B cell (primary cell): ENCODE results near the gene FUS. TPM values are rescaled to one million over a fixed set of nuclear protein-coding genes. Genes with fewer than 3 reads are reported as not detected.
"Not testable (repeated sequence)": the region's sequence is repeated elsewhere in the genome, so short reads cannot be mapped to it uniquely, and the experiment has no call there.

Experiments used
- ATAC-seq: fragments of 200-7000 bp; cut with Tn5 transposase; one replicate; pipeline ENCODE4 v1.10.0; 2021; ENCODE audit warnings: low read depth, mild to moderate bottlenecking, moderate number of reproducible peaks, moderate library complexity
- CTCF ChIA-PET: fragments of 350-600 bp; sonication (Branson Sonifier 250); formaldehyde crosslinking; loops from one replicate; lab custom pipeline; 2021; ENCODE audit warnings: antibody characterized with exemption, inconsistent platforms; lab: Charles Lee
- POLR2A ChIA-PET: fragments of 350-600 bp; sonication (Branson Sonifier 250); formaldehyde crosslinking; loops from one replicate; lab custom pipeline; 2021; ENCODE audit warnings: antibody characterized with exemption; lab: Charles Lee
- DNase-seq: peaks from one replicate; pipeline ENCODE4 v3.0.0; 2013
- H2AFZ ChIP-seq: 2 replicates; pipeline ENCODE4 v1.6.1; 2012; ENCODE audit warnings: mild to moderate bottlenecking, low read depth, low read length; ENCODE audit not compliant: insufficient read depth, poor library complexity, severe bottlenecking
- H3K27ac ChIP-seq, 2 donors: 1 replicate in 1 of 2; 2 replicates in 1 of 2; pipeline ENCODE4 v1.5.1; 2012 to 2013; ENCODE audit warnings: low read length in 2 of 2, mild to moderate bottlenecking in 2 of 2, moderate library complexity in 1 of 2
- H3K27me3 ChIP-seq, 4 experiments: fragments of 200-600 bp in 1 of 4; sonication (generic) in 1 of 4; replicated peaks in 1 of 4; 1 replicate in 2 of 4; 2 replicates in 2 of 4; pipeline versions ENCODE4 v1.6.1 to v1.7.0; 2013 to 2016; ENCODE audit warnings: low read length in 3 of 4, mild to moderate bottlenecking in 2 of 4, mixed read lengths in 1 of 4, moderate library complexity in 1 of 4; ENCODE audit not compliant: insufficient read depth in 4 of 4, control insufficient read depth in 3 of 4; ENCODE audit errors: control extremely low read depth in 1 of 4
- H3K36me3 ChIP-seq, 2 experiments: replicated peaks in 1 of 2; 1 replicate in 1 of 2; 2 replicates in 1 of 2; pipeline versions ENCODE4 v1.6.1 to v1.7.1; 2013; ENCODE audit warnings: low read length in 1 of 2; ENCODE audit not compliant: insufficient read depth in 2 of 2, control insufficient read depth in 1 of 2; ENCODE audit errors: control extremely low read depth in 1 of 2, extremely low read depth in 1 of 2
- H3K4me1 ChIP-seq, 2 donors: fragments of 200-600 bp in 1 of 2; sonication (generic) in 1 of 2; 1 replicate in 1 of 2; 2 replicates in 1 of 2; pipeline versions ENCODE4 v1.5.1 to v1.6.1; 2013 to 2017; ENCODE audit warnings: low read length in 2 of 2; ENCODE audit not compliant: control insufficient read depth in 2 of 2, insufficient read depth in 2 of 2
- H3K4me2 ChIP-seq: replicated peaks from 2 replicates; pipeline ENCODE3; 2012; ENCODE audit warnings: mild to moderate bottlenecking, low read depth, low read length; ENCODE audit not compliant: poor library complexity, severe bottlenecking
- H3K4me3 ChIP-seq, 5 experiments: fragments of 200-600 bp in 1 of 5; sonication (generic) in 1 of 5; 1 replicate in 3 of 5; 2 replicates in 2 of 5; pipeline versions ENCODE4 v1.5.1 to v1.7.0; 2011 to 2016; ENCODE audit warnings: low read length in 4 of 5, mild to moderate bottlenecking in 4 of 5, low read depth in 2 of 5, control low read depth in 1 of 5, moderate library complexity in 1 of 5; ENCODE audit not compliant: insufficient read depth in 1 of 5; ENCODE audit errors: control extremely low read depth in 1 of 5, extremely low read depth in 1 of 5
- H3K79me2 ChIP-seq: fragments of 200-600 bp; sonication (generic); one replicate; pipeline ENCODE4 v1.6.0; 2016; ENCODE audit warnings: low read length; ENCODE audit not compliant: control insufficient read depth, insufficient read depth
- H3K9ac ChIP-seq: fragments of 200-600 bp; sonication (generic); 2 replicates; pipeline ENCODE4 v1.6.1; 2017; ENCODE audit warnings: mild to moderate bottlenecking, low read length, moderate library complexity
- H3K9me3 ChIP-seq, 3 donors: one replicate each; pipeline versions ENCODE4 v1.6.1 to v1.7.1; 2013; ENCODE audit warnings: low read length in 2 of 3; ENCODE audit not compliant: control insufficient read depth in 2 of 3, insufficient read depth in 1 of 3; ENCODE audit errors: control extremely low read depth in 1 of 3
- H4K20me1 ChIP-seq: 2 replicates; pipeline ENCODE4 v1.6.0; 2012; ENCODE audit warnings: mild to moderate bottlenecking, low read length; ENCODE audit not compliant: insufficient read depth, control insufficient read depth, poor library complexity, severe bottlenecking
- H3K27ac Mint-ChIP-seq: one replicate; pipeline ENCODE4 v1.8.0; 2021; ENCODE audit warnings: mixed read lengths
- H3K27me3 Mint-ChIP-seq: one replicate; pipeline ENCODE4 v1.8.0; 2021; ENCODE audit warnings: mixed read lengths
- H3K4me1 Mint-ChIP-seq: one replicate; pipeline ENCODE4 v1.8.0; 2021; ENCODE audit warnings: mixed read lengths
- H3K4me3 Mint-ChIP-seq: one replicate; pipeline ENCODE4 v1.8.0; 2021; ENCODE audit warnings: mixed read lengths
- H3K9me3 Mint-ChIP-seq: one replicate; pipeline ENCODE4 v1.8.0; 2022; ENCODE audit warnings: mixed read lengths; ENCODE audit not compliant: insufficient read depth
- CTCF ChIP-seq: fragments of 200-600 bp; IDR thresholded peaks from one replicate; pipeline ENCODE4 v1.8.0; 2022; ENCODE audit warnings: antibody characterized with exemption, mild to moderate bottlenecking
- EZH2 ChIP-seq: IDR thresholded peaks from 2 replicates; pipeline ENCODE4 v1.6.1; 2012; ENCODE audit warnings: borderline replicate concordance, low read depth, mild to moderate bottlenecking, moderate library complexity, low read length; ENCODE audit not compliant: insufficient read depth, poor library complexity, severe bottlenecking
- WGBS: methylation state at CpG from one replicate; pipeline ENCODE4 v1.1.5; 2013; ENCODE audit warnings: missing lambda C conversion rate; ENCODE audit not compliant: insufficient coverage; 5-methylcytosine and 5-hydroxymethylcytosine counted together
- intact Hi-C: fragments of 100-400 bp; cut with micrococcal nuclease; formaldehyde crosslinking; loops from one replicate; pipeline ENCODE4 v1.10.0; 2022
- polyA plus RNA-seq: library from polyadenylated mRNA; depleted of rRNA; stranded (reverse); fragments of >200 nt; gene quantifications from 2 replicates; pipeline ENCODE4 v1.2.3, GENCODE V29; 2012
- total RNA-seq, 2 donors: library from RNA; stranded (reverse); fragments of 120-200 nt in 1 of 2; gene quantifications; 1 replicate in 1 of 2; 2 replicates in 1 of 2; pipeline versions ENCODE4 v1.2.3 to v1.2.4, GENCODE V29; 2013 to 2022

Gene FUS
- total and polyA plus RNA-seq, 2 donors (not counting 1 experiment from before 2014, with no cell fraction given), result 181 to 597 TPM

GRCh38 chr16:31194898-31195297 lies 15.0 kb downstream of the FUS start:
- Histone ChIP-seq H4K20me1 (peaks cover 80% of the 10 kb centered on the region), H3K4me2 (no peak overlapping the region), H3K27me3 (no peaks in the 10 kb centered on the region), H3K36me3 (peaks cover 0 to 77% of the 10 kb centered on the region in 2 experiments), H3K4me1 (peaks cover under 1 to 7% of the 10 kb centered on the region in 2 donors), H3K9ac (no peak overlapping the region), H3K79me2 (peaks cover 20% of the 10 kb centered on the region), H3K9me3 (no peaks in the 10 kb centered on the region), H3K4me3 (no peak overlapping the region), H2AFZ (no peak overlapping the region), H3K27ac (no peak overlapping the region)
- WGBS, result 94% methylated on average over 3 of the region's 7 CpGs
- H3K4me3 Mint-ChIP-seq, result no peak overlapping the region
- peak overlapping the region; percentile 46 for H3K27ac Mint-ChIP-seq
- no peaks in the 10 kb centered on the region for H3K9me3 Mint-ChIP-seq
- POLR2A ChIA-PET, result no interaction called here
- CTCF ChIA-PET, result interaction anchor here (1.3 kb wide), 1 partner anchor 139 kb away, joined by 3 read pairs; no protein-coding TSS in a partner anchor
- ATAC-seq, result no peak
- DNase-seq, result no peak
- no peak for TF ChIP-seq EZH2
- TF ChIP-seq CTCF, result no peak
- H3K27me3 Mint-ChIP-seq, result no peaks in the 10 kb centered on the region
- intact Hi-C loops, result no loop called here
- peaks cover 31% of the 10 kb centered on the region for H3K4me1 Mint-ChIP-seq

- H3K4me3 ChIP-seq, H3K27me3 ChIP-seq, H3K9ac ChIP-seq, intact Hi-C loops, H3K27ac Mint-ChIP-seq, H2AFZ ChIP-seq, H3K4me3 Mint-ChIP-seq, H3K4me2 ChIP-seq, H3K27me3 Mint-ChIP-seq, H3K9me3 Mint-ChIP-seq, ATAC-seq, DNase-seq, H3K27ac ChIP-seq, H3K9me3 ChIP-seq: not testable (repeated sequence)
- peaks cover 74% of the 10 kb centered on the region for H4K20me1 ChIP-seq
- H3K36me3 ChIP-seq, result peaks cover 0 to 69% of the 10 kb centered on the region in 2 experiments
- CTCF ChIA-PET, result interaction anchor here (1.3 kb wide), 1 partner anchor 138 kb away, joined by 3 read pairs; no protein-coding TSS in a partner anchor
- H3K4me1 ChIP-seq, result peaks cover 10 to 16% of the 10 kb centered on the region in 2 donors
- peaks cover 18% of the 10 kb centered on the region for H3K79me2 ChIP-seq
- 98% methylated on average over 9 of the region's 11 CpGs for WGBS
- POLR2A ChIA-PET, result interaction anchor here (0.6 to 1.0 kb wide), 3 partner anchors 13 to 315 kb away, joined by 3 to 4 read pairs (median 3); partner anchors contain the start of gene FUS
- peaks cover 39% of the 10 kb centered on the region for H3K4me1 Mint-ChIP-seq
Observed at GRCh38 chr16:31195861-31196260, 15.9 kb downstream of the FUS start.
